OCI-LY7 (cell line): ENCODE data around the gene SEMA6B. TPM values are rescaled to one million over a fixed set of nuclear protein-coding genes. Genes with fewer than 3 reads are reported as not detected.

Experiments
- BruUV-seq: library from RNA; stranded (reverse); fragments of 400-500 nt; replicated peaks from 2 replicates; lab custom pipeline; 2021; lab: Mats Ljungman, UMichigan
- CTCF ChIA-PET: fragments of 300-600 bp; sonication (Branson Sonifier 250); formaldehyde crosslinking; loops from one replicate; lab custom pipeline; 2022; ENCODE audit warnings: antibody characterized with exemption; ENCODE audit not compliant: unreplicated experiment; lab: Charles Lee
- POLR2A ChIA-PET: fragments of 300-600 bp; sonication (Branson Sonifier 250); formaldehyde crosslinking; loops from one replicate; lab custom pipeline; 2022; ENCODE audit warnings: antibody characterized with exemption; lab: Charles Lee
- DNase-seq: peaks from one replicate; pipeline ENCODE4 v3.0.0-alpha.2; 2015; ENCODE audit warnings: low spot score
- H2AFZ ChIP-seq: fragments of 200-600 bp; sonication (generic), shearing (Covaris generic); 2 replicates; pipeline ENCODE4 v1.6.1; 2014; ENCODE audit warnings: mild to moderate bottlenecking, antibody characterized with exemption, low read length, moderate library complexity
- H3K27ac ChIP-seq: fragments of 200-600 bp; sonication (generic); 2 replicates; pipeline ENCODE4 v1.5.1; 2014; ENCODE audit warnings: mixed run types, low read depth, mild to moderate bottlenecking, moderate library complexity, low read length, inconsistent platforms; ENCODE audit not compliant: poor library complexity, severe bottlenecking
- H3K36me3 ChIP-seq: fragments of 200-600 bp; sonication (generic); 2 replicates; pipeline ENCODE4 v1.6.1; 2014; ENCODE audit warnings: mild to moderate bottlenecking, antibody characterized with exemption, low read length, moderate library complexity, mixed read lengths; ENCODE audit not compliant: insufficient read depth
- H3K4me1 ChIP-seq: fragments of 200-600 bp; sonication (generic); 2 replicates; pipeline ENCODE4 v1.5.1; 2014; ENCODE audit warnings: mild to moderate bottlenecking, low read length; ENCODE audit not compliant: insufficient read depth, poor library complexity, severe bottlenecking
- H3K4me2 ChIP-seq: fragments of 200-600 bp; sonication (generic); 2 replicates; pipeline ENCODE4 v1.6.1; 2014; ENCODE audit warnings: mild to moderate bottlenecking, low read length
- H3K4me3 ChIP-seq: fragments of 200-600 bp; sonication (generic); 2 replicates; pipeline ENCODE4 v1.5.1; 2014; ENCODE audit warnings: mild to moderate bottlenecking, low read depth, low read length; ENCODE audit not compliant: poor library complexity, severe bottlenecking
- H3K79me2 ChIP-seq: fragments of 200-600 bp; sonication (generic); 2 replicates; pipeline ENCODE4 v1.6.1; 2016; ENCODE audit warnings: low read depth, mild to moderate bottlenecking, low read length, moderate library complexity, mixed read lengths; ENCODE audit not compliant: insufficient read depth
- H3K9me2 ChIP-seq: fragments of 200-600 bp; sonication (generic); 2 replicates; pipeline ENCODE4 v1.6.1; 2016; ENCODE audit warnings: mild to moderate bottlenecking, low read length, mixed read lengths; ENCODE audit not compliant: insufficient read depth
- H3K9me3 ChIP-seq: fragments of 200-600 bp; sonication (generic); 2 replicates; pipeline ENCODE4 v1.6.1; 2014; ENCODE audit warnings: mild to moderate bottlenecking, mixed run types, low read length, mixed read lengths
- H4K20me1 ChIP-seq: fragments of 200-600 bp; sonication (generic); 2 replicates; pipeline ENCODE4 v1.6.1; 2014; ENCODE audit warnings: mild to moderate bottlenecking, antibody characterized with exemption, low read length, moderate library complexity, mixed read lengths; ENCODE audit not compliant: insufficient read depth
- EZH2phosphoT487 ChIP-seq: fragments of 200-600 bp; sonication (generic); IDR thresholded peaks from 2 replicates; pipeline ENCODE4 v1.6.1; 2018; ENCODE audit warnings: low read depth, borderline replicate concordance, mild to moderate bottlenecking, mixed run types, antibody characterized with exemption, low read length, moderate library complexity, mixed read lengths
- intact Hi-C: fragments of 100-400 bp; cut with micrococcal nuclease; formaldehyde crosslinking; loops from one replicate; pipeline ENCODE4 v1.10.0; 2022; ENCODE audit not compliant: unreplicated experiment
- total RNA-seq, 2 experiments: library from RNA; depleted of rRNA in 1 of 2; stranded (reverse); fragments of >200 nt in 1 of 2; shearing (Covaris generic) in 1 of 2; gene quantifications; 2 replicates each; pipeline ENCODE4 v1.2.3, GENCODE V29; 2014 to 2022

The SEMA6B gene
- total RNA-seq, 2 experiments from 2014 or later: not detected

- CTCF ChIA-PET: no interaction called here
- BruUV-seq: no TSS peak
- intact Hi-C loops: no loop called here
- TF ChIP-seq EZH2phosphoT487: no peak
- DNase-seq: no peak
- Histone ChIP-seq H3K4me3 (no peak overlapping the region), H4K20me1 (no peaks in the 10 kb centered on the region), H3K4me1 (no peaks in the 10 kb centered on the region), H3K36me3 (peaks cover 76% of the 10 kb centered on the region), H3K9me2 (no peaks in the 10 kb centered on the region), H3K79me2 (no peaks in the 10 kb centered on the region), H2AFZ (no peak overlapping the region), H3K9me3 (no peaks in the 10 kb centered on the region), H3K27ac (no peak overlapping the region), H3K4me2 (no peak overlapping the region)
- POLR2A ChIA-PET: no interaction called here
These were observed 66.2 kb downstream of the SEMA6B start for GRCh38 chr19:4493104-4493928.

Other genes with a start within 250 kb of the SEMA6B start
- gene STAP2, start 220.9 kb downstream of the SEMA6B start, total RNA-seq (2014; rRNA removed; shearing (Covaris generic)): 0.13 and 1.3 TPM in 2 replicates
- gene STAP2, start 220.9 kb downstream of the SEMA6B start, total RNA-seq (2022): 0.57 and 1.2 TPM in 2 replicates
- gene MPND, start 216.1 kb downstream of the SEMA6B start, total RNA-seq (2014; rRNA removed; shearing (Covaris generic)): 6.7 and 7.2 TPM in 2 replicates
- gene MPND, start 216.1 kb downstream of the SEMA6B start, total RNA-seq (2022): 19.1 and 19.5 TPM in 2 replicates
- gene SH3GL1, start 159.1 kb downstream of the SEMA6B start, total RNA-seq (2014; rRNA removed; shearing (Covaris generic)): 24.3 and 33.2 TPM in 2 replicates
- 38.9 and 39.0 TPM in 2 replicates for gene SH3GL1, start 159.1 kb downstream of the SEMA6B start, total RNA-seq (2022)
- 107 and 108 TPM in 2 replicates for gene CHAF1A, start 157.0 kb downstream of the SEMA6B start, total RNA-seq (2014; rRNA removed; shearing (Covaris generic))
- gene CHAF1A, start 157.0 kb downstream of the SEMA6B start, total RNA-seq (2022): 119 and 128 TPM in 2 replicates
- 42.3 and 43.5 TPM in 2 replicates for gene UBXN6, start 101.9 kb downstream of the SEMA6B start, total RNA-seq (2014; rRNA removed; shearing (Covaris generic))
- gene UBXN6, start 101.9 kb downstream of the SEMA6B start, total RNA-seq (2022): 51.9 and 57.0 TPM in 2 replicates
- 54.5 and 79.9 TPM in 2 replicates for gene HDGFL2, start 87.4 kb downstream of the SEMA6B start, total RNA-seq (2014; rRNA removed; shearing (Covaris generic))
- 77.3 and 85.9 TPM in 2 replicates for gene HDGFL2, start 87.4 kb downstream of the SEMA6B start, total RNA-seq (2022)
- 0.13 TPM in 1 of 2 replicates, not detected in the other for gene PLIN4, start 41.2 kb downstream of the SEMA6B start, total RNA-seq (2014; rRNA removed; shearing (Covaris generic))
- 0.24 and 0.32 TPM in 2 replicates for gene PLIN4, start 41.2 kb downstream of the SEMA6B start, total RNA-seq (2022)
- gene PLIN5, start 24.5 kb downstream of the SEMA6B start, total RNA-seq (2014; rRNA removed; shearing (Covaris generic)): 0.67 and 0.85 TPM in 2 replicates
- 1.9 and 2.2 TPM in 2 replicates for gene PLIN5, start 24.5 kb downstream of the SEMA6B start, total RNA-seq (2022)
- 0.67 and 1.6 TPM in 2 replicates for gene LRG1, start 19.6 kb downstream of the SEMA6B start, total RNA-seq (2014; rRNA removed; shearing (Covaris generic))
- gene LRG1, start 19.6 kb downstream of the SEMA6B start, total RNA-seq (2022): 1.8 and 1.9 TPM in 2 replicates
- gene TNFAIP8L1, start 79.8 kb upstream of the SEMA6B start, total RNA-seq (2014; rRNA removed; shearing (Covaris generic)): 9.0 and 10.0 TPM in 2 replicates
- gene TNFAIP8L1, start 79.8 kb upstream of the SEMA6B start, total RNA-seq (2022): 22.7 and 24.3 TPM in 2 replicates
- gene MYDGF, start 110.7 kb upstream of the SEMA6B start, total RNA-seq (2014; rRNA removed; shearing (Covaris generic)): 73.3 and 76.0 TPM in 2 replicates
- gene MYDGF, start 110.7 kb upstream of the SEMA6B start, total RNA-seq (2022): 65.0 and 77.3 TPM in 2 replicates
- 25.5 and 40.2 TPM in 2 replicates for gene DPP9, start 164.2 kb upstream of the SEMA6B start, total RNA-seq (2014; rRNA removed; shearing (Covaris generic))
- 56.7 and 63.8 TPM in 2 replicates for gene DPP9, start 164.2 kb upstream of the SEMA6B start, total RNA-seq (2022)
- gene FEM1A, start 232.1 kb upstream of the SEMA6B start, total RNA-seq (2014; rRNA removed; shearing (Covaris generic)): 11.5 and 17.5 TPM in 2 replicates
- gene FEM1A, start 232.1 kb upstream of the SEMA6B start, total RNA-seq (2022): 14.3 and 15.8 TPM in 2 replicates